Adrenal gland (tissue), 5 donors: ENCODE measurements around the gene ROR1.

Source experiments
- CTCF ChIP-seq, 6 experiments: fragments of 450-650 bp in 4 of 6; fragments of 200-600 bp in 2 of 6; sonication (generic) in 1 of 6; IDR thresholded peaks; 1 replicate in 5 of 6; 2 replicates in 1 of 6; pipeline versions ENCODE4 v1.5.1 to v1.8.0; 2016 to 2021; ENCODE audit warnings: antibody characterized with exemption in 6 of 6, mild to moderate bottlenecking in 2 of 6, moderate library complexity in 1 of 6
- POLR2A ChIP-seq, 2 donors: fragments of 450-650 bp; IDR thresholded peaks; one replicate each; pipeline ENCODE4 v1.6.1; 2017; ENCODE audit warnings: antibody characterized with exemption in 2 of 2, mild to moderate bottlenecking in 2 of 2, moderate library complexity in 1 of 2
- donor health status: DM: no; HTN: no; CAD: no.

- TF ChIP-seq CTCF (IDR thresholded peaks at IDR 0.05), result no peak
- TF ChIP-seq POLR2A (IDR thresholded peaks at IDR 0.05), result no peak
Observed at GRCh38 chr1:63971557-63971956, 197.7 kb downstream of the ROR1 start.
